Caco-2 (cell line): Measurements from ENCODE around the gene ZNF474. TPM values are rescaled to one million over a fixed set of nuclear protein-coding genes. Genes with fewer than 3 reads are reported as not detected.

Source experiments
- BruUV-seq: library from RNA; stranded (reverse); fragments of 400-500 nt; replicated peaks from 2 replicates; lab custom pipeline; 2021; lab: Mats Ljungman, UMichigan
- CTCF ChIA-PET: fragments of 300-600 bp; sonication (Branson Sonifier 250); formaldehyde crosslinking; loops from one replicate; lab custom pipeline; 2022; ENCODE audit warnings: antibody characterized with exemption; lab: Charles Lee
- POLR2A ChIA-PET: fragments of 300-600 bp; sonication (Branson Sonifier 250); formaldehyde crosslinking; loops from one replicate; lab custom pipeline; 2022; ENCODE audit warnings: antibody characterized with exemption; lab: Charles Lee
- DNase-seq, 2 experiments: peaks; one replicate each; pipeline versions ENCODE4 v3.0.0 to v3.0.0-alpha.2; 2020 to 2022
- H3K27me3 ChIP-seq: replicated peaks from 2 replicates; pipeline ENCODE4 v1.6.0; 2011; ENCODE audit warnings: low read length; ENCODE audit not compliant: control insufficient read depth, insufficient read depth
- H3K36me3 ChIP-seq: 2 replicates; pipeline ENCODE4 v1.5.1; 2011; ENCODE audit warnings: low read length; ENCODE audit not compliant: control insufficient read depth, insufficient read depth
- H3K4me1 ChIP-seq: fragments of 250-450 bp; sonication (Bioruptor Pico); 2 replicates; pipeline ENCODE4 v1.5.1; 2020; ENCODE audit warnings: mild to moderate bottlenecking
- H3K4me3 ChIP-seq: 2 replicates; pipeline ENCODE4 v1.5.1; 2011; ENCODE audit warnings: low read depth, mild to moderate bottlenecking, control low read depth, low read length
- H3K9me3 ChIP-seq: fragments of 250-450 bp; sonication (Bioruptor Pico); 2 replicates; pipeline ENCODE4 v1.5.1; 2020; ENCODE audit warnings: mild to moderate bottlenecking, moderate library complexity
- H3K27ac Mint-ChIP-seq: one replicate; pipeline ENCODE4 v1.8.0; 2022; ENCODE audit warnings: mixed read lengths; ENCODE audit not compliant: unreplicated experiment
- H3K27me3 Mint-ChIP-seq: one replicate; pipeline ENCODE4 v1.8.0; 2022; ENCODE audit warnings: mixed read lengths; ENCODE audit not compliant: insufficient read depth, unreplicated experiment
- H3K36me3 Mint-ChIP-seq: one replicate; pipeline ENCODE4 v1.8.0; 2022; ENCODE audit warnings: mild to moderate bottlenecking, mixed read lengths; ENCODE audit not compliant: insufficient read depth, unreplicated experiment
- H3K4me1 Mint-ChIP-seq: one replicate; pipeline ENCODE4 v1.8.0; 2022; ENCODE audit warnings: low read depth, mixed read lengths; ENCODE audit not compliant: unreplicated experiment
- H3K4me3 Mint-ChIP-seq: one replicate; pipeline ENCODE4 v1.8.0; 2022; ENCODE audit warnings: mild to moderate bottlenecking, moderate library complexity, mixed read lengths; ENCODE audit not compliant: unreplicated experiment
- H3K9me3 Mint-ChIP-seq: one replicate; pipeline ENCODE4 v1.8.0; 2022; ENCODE audit warnings: mixed read lengths; ENCODE audit not compliant: unreplicated experiment
- intact Hi-C: fragments of 100-400 bp; cut with micrococcal nuclease; formaldehyde crosslinking; loops from one replicate; pipeline ENCODE4 v1.10.0; 2022; ENCODE audit not compliant: unreplicated experiment
- total RNA-seq: library from RNA; stranded (reverse); gene quantifications from 2 replicates; pipeline ENCODE4 v1.2.3, GENCODE V29; 2022
- TF ChIP-seq, protein P1 (sequence below), 2 experiments: fragments of 200-600 bp in 1 of 2; IDR thresholded peaks; 1 replicate in 1 of 2; 2 replicates in 1 of 2; pipeline versions ENCODE4 v1.5.1 to v1.8.0; 2011 to 2022; ENCODE audit warnings: antibody characterized with exemption in 1 of 2, control low read depth in 1 of 2, inconsistent platforms in 1 of 2, low read depth in 1 of 2, low read length in 1 of 2, mild to moderate bottlenecking in 1 of 2, moderate library complexity in 1 of 2; ENCODE audit not compliant: insufficient read depth in 1 of 2, severe bottlenecking in 1 of 2, unreplicated experiment in 1 of 2

Gene ZNF474
- total RNA-seq, 1 experiment from 2014 or later, result not detected

GRCh38 chr5:122180863-122181548 is 51.7 kb downstream of the ZNF474 start:
- Histone ChIP-seq H3K36me3 (no peaks in the 10 kb centered on the region), H3K27me3 (no peaks in the 10 kb centered on the region), H3K4me1 (no peaks in the 10 kb centered on the region), H3K9me3 (no peaks in the 10 kb centered on the region), H3K4me3 (no peak overlapping the region)
- TF ChIP-seq, protein P1, sequence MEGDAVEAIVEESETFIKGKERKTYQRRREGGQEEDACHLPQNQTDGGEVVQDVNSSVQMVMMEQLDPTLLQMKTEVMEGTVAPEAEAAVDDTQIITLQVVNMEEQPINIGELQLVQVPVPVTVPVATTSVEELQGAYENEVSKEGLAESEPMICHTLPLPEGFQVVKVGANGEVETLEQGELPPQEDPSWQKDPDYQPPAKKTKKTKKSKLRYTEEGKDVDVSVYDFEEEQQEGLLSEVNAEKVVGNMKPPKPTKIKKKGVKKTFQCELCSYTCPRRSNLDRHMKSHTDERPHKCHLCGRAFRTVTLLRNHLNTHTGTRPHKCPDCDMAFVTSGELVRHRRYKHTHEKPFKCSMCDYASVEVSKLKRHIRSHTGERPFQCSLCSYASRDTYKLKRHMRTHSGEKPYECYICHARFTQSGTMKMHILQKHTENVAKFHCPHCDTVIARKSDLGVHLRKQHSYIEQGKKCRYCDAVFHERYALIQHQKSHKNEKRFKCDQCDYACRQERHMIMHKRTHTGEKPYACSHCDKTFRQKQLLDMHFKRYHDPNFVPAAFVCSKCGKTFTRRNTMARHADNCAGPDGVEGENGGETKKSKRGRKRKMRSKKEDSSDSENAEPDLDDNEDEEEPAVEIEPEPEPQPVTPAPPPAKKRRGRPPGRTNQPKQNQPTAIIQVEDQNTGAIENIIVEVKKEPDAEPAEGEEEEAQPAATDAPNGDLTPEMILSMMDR (IDR thresholded peaks at IDR 0.05; ENCODE audit: insufficient read depth in 1 of 2, low read depth in 1 of 2, low read length in 1 of 2, severe bottlenecking in 1 of 2, unreplicated experiment in 1 of 2), result no peak
- H3K4me1 Mint-ChIP-seq, result no peaks in the 10 kb centered on the region
- ChIA-PET POLR2A (no interaction called here), CTCF (no interaction called here)
- no peaks in the 10 kb centered on the region for H3K36me3 Mint-ChIP-seq
- H3K27ac Mint-ChIP-seq, result no peak overlapping the region
- no peaks in the 10 kb centered on the region for H3K27me3 Mint-ChIP-seq
- no peak overlapping the region for H3K4me3 Mint-ChIP-seq
- no peak for DNase-seq
- no peaks in the 10 kb centered on the region for H3K9me3 Mint-ChIP-seq
- no TSS peak for BruUV-seq
- intact Hi-C loops, result no loop called here

DNA sequence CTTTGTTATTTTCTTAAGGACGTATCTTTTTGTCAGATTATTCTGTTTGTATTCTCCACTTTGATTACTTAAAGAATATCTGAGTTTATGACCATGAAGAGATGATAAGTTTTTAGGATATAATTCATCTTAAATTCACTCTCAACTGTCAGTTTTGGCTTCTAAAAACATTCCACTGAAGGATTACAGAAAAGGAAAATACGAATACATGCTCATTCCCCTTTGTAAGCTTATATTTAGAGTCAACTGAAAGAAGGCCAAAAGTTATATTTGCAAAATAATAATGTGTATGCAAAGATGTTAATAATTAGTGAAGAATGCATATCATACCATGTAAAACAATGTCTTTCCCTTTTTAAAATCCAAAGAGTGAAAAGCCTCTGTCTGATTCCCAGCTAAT is 52.5 kb downstream of the ZNF474 start:
- Mint-ChIP-seq H3K27ac (no peak overlapping the region), H3K4me3 (no peak overlapping the region), H3K36me3 (no peaks in the 10 kb centered on the region), H3K9me3 (no peaks in the 10 kb centered on the region), H3K27me3 (no peaks in the 10 kb centered on the region), H3K4me1 (no peaks in the 10 kb centered on the region)
- no peak for DNase-seq
- Histone ChIP-seq H3K27me3 (no peaks in the 10 kb centered on the region), H3K9me3 (no peaks in the 10 kb centered on the region), H3K4me1 (no peaks in the 10 kb centered on the region), H3K36me3 (no peaks in the 10 kb centered on the region), H3K4me3 (no peak overlapping the region)
- ChIA-PET CTCF (no interaction called here), POLR2A (no interaction called here)
- intact Hi-C loops, result no loop called here
- BruUV-seq, result no TSS peak
- TF ChIP-seq, protein P1 (IDR thresholded peaks at IDR 0.05; ENCODE audit: insufficient read depth in 1 of 2, low read depth in 1 of 2, low read length in 1 of 2, severe bottlenecking in 1 of 2, unreplicated experiment in 1 of 2), result no peak

DNA sequence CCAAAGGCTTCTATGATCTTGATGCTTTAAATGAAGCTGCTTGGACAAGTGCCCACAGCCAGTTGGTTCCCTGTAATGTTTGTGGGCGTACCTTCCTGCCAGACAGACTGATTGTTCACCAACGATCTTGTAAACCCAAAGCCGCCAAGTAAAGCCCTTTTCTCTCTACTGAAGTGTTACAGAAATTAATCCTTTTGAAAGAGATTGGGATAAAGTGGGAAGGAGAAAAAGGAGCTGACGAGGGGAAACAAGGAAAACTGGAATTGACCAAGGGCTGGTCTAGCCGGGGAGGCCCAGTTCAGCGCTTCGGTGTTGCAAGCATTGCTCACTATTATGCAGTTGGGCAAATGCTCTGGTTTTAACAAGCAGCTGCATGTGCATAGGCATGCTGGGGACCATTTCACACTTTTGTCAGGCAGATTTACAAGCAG is 53.2 kb downstream of the ZNF474 start:
- no peaks in the 10 kb centered on the region for H3K4me1 ChIP-seq
- H3K27me3 Mint-ChIP-seq, result no peaks in the 10 kb centered on the region
- TF ChIP-seq, protein P1 (IDR thresholded peaks at IDR 0.05; ENCODE audit: insufficient read depth in 1 of 2, low read depth in 1 of 2, low read length in 1 of 2, severe bottlenecking in 1 of 2, unreplicated experiment in 1 of 2), result no peak
- H3K36me3 Mint-ChIP-seq, result no peaks in the 10 kb centered on the region
- H3K9me3 Mint-ChIP-seq, result no peaks in the 10 kb centered on the region
- H3K27me3 ChIP-seq, result no peaks in the 10 kb centered on the region
- CTCF ChIA-PET, result no interaction called here
- H3K9me3 ChIP-seq, result no peaks in the 10 kb centered on the region
- no peaks in the 10 kb centered on the region for H3K4me1 Mint-ChIP-seq
- H3K36me3 ChIP-seq, result no peaks in the 10 kb centered on the region
- no peak overlapping the region for H3K4me3 Mint-ChIP-seq
- H3K4me3 ChIP-seq, result no peak overlapping the region
- POLR2A ChIA-PET, result no interaction called here
- BruUV-seq, result no TSS peak
- intact Hi-C loops, result no loop called here
- DNase-seq, result no peak
- no peak overlapping the region for H3K27ac Mint-ChIP-seq
